HG03066 (cell line): ENCODE data around the gene BLVRA.
A peak's percentile ranks its signal among the peaks of the same experiment; 100 is the strongest.
"Not testable (repeated sequence)": the region's sequence is repeated elsewhere in the genome, so short reads cannot be mapped to it uniquely, and the experiment has no call there.

Experiments used
- ATAC-seq: cut with Tn5 transposase; IDR thresholded peaks from one replicate; pipeline ENCODE4 v1.9.1; 2021; ENCODE audit warnings: low read depth; ENCODE audit not compliant: unreplicated experiment

The BLVRA gene

DNA sequence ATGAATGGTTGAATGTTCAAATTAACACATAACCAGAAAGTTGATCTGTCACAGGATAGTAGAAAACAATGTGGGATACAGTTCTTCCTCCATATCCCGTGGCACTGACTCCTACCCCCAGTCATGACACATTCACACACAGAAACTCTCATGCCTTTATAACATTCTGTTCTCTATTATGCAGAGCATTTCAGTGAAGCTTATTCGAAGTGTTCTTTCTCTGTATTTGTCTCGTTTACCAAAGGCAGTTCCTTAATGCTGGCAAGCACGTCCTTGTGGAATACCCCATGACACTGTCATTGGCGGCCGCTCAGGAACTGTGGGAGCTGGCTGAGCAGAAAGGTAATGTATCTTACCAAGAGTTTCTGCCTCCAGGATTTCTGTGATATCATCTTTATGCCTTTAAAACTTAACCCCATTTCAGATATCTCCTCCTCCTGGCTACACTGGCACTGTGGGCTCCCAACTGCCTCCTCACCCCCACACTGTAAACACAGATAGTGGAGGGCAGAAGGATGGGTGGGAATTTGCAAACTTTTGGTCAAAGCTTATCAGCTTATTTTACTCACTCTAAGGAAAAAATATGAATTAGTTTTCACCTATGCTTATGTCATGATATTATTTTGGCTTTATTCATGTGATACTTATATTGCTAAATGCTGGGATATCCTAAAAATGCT, 34.1 kb downstream of the BLVRA start:
- no peak for ATAC-seq

DNA sequence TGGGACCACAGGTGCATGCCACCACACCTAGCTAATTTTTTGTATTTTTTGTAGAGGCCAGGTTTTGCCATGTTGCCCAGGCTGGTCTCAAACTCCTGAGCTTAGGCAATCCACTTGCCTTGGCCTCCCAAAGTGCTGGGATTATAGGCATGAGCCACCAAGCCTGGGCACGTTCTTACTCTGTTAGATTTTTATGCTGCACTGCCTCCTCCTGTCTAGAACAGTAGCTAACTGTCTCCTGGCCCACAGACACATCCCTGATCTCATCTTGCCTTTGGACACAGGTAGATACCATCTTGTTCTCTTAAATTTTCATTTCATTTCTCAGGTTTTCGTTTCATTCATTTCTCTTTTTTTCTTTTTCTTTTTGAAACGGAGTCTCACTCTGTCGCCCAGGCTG, 41.1 kb downstream of the BLVRA start:
- no peak for ATAC-seq

DNA sequence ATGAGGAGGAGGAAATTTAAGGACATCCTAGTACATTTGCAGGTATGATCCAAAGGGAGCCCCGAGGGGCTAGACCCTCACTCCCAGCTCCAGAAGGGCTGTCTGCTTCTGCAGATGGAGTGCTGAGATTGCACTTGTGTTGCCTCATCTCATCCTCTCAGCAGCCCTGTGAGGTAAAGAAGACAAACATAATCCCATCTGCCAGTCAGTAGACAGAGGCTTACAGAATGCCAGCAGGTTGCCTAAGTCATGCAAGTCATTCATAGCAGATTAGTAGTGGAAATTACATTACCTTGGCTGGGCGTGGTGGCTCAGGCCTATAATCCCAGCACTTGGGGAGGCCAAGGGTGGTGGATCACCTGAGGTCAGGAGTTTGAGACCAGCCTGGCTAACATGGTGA, 45.4 kb downstream of the BLVRA start:
- no peak for ATAC-seq

- ATAC-seq = no peak
These were observed 49.9 kb downstream of the BLVRA start for GRCh38 chr7:43808410-43808809.

DNA sequence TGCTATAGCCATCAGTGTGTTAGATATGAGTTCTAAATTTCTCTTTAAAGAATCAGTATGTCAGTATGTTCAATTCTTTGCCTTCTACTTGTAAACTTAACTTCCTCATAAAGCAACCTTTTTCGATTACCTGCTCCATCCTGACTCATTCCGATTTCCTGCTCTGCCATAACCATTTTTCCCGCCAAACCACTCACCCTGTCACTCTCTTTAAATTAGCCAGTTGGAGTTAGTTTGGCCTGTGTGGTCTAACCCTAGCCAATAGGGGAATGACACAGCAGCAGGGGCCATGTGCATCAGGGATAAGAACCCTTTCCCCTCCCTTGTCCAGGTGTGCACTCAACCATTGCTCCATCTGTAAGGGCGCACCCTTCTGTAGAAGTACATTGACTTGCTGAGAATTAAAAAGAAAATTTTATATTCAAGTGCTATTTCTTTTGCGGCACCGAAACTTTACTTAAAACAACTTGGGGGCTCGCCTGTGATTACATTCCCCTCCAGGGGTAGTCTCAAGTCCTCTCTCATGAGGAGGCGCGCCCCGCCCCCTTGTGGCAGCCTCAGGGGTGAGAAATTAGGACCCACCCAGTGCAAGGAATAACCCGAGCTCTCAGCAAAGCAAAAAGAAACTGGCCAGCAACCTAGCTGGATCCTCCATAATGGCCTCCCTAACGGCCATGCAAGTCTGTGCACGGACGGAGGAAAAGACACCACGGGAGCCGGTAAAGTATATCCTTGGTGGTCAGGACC, 51.9 kb downstream of the BLVRA start:
- ATAC-seq = not testable (repeated sequence)

- ATAC-seq = no peak
These were observed 56.9 kb downstream of the BLVRA start for GRCh38 chr7:43815373-43815772.

DNA sequence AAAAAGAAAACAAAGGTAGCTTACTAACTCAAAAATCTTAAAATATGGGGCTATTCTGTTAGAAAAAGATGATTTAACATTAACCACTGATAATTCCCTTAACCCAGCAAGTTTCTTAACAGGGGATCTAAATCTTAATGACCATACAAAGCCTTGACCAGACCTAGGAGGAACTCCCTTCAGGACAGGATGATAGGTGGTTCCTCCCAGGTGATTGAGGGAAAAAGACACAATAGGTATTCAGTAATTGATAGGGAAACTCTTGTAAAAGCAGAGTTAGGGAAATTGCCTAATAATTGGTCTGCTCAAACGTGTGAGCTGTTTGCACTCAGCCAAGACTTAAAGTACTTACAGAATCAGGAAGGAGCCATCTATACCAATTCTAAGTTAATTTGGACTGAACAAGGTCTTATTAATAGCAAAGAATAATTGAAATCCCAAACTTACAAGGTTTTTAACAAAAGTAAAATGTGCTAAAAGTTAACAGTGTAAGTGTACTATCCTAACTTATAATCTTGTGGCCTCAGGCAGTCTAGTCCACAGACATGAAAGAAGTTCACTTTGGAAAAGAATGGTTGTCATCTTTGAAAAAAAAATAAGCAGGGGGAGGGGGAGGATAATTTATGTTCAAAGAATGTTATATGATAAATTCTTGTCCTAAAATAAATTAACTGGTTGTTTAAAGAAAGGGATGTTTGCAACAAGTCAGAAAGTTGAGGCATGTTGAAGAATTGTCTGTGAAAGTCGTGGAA, 57.7 kb downstream of the BLVRA start:
- ATAC-seq = not testable (repeated sequence)

- ATAC-seq = not testable (repeated sequence)
These were observed 64.9 kb downstream of the BLVRA start for GRCh38 chr7:43823425-43823824.

DNA sequence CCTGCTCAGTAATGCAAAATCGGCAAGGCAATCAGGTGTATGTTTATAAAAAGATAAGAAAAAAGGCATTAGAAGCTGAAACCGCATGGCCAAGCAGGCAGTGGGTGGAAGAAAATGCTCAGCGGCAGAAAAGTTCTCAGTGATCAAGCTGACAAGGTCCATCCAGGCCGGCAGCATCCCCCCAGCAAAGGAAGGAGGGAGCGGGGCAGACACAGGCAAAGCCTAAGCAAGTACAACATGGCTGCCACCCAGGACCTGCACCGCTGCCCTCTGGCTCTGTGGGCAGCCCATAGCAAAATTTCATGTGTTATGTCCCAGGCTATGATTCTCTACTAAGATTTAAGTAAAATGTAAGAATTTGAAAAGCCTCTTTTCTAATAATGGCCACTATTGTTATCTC, 65.5 kb downstream of the BLVRA start:
- no peak for ATAC-seq

- ATAC-seq = not testable (repeated sequence)
These were observed 66.0 kb downstream of the BLVRA start for GRCh38 chr7:43824513-43824912.

- ATAC-seq = no peak
These were observed 66.5 kb downstream of the BLVRA start for GRCh38 chr7:43824963-43825362.

- no peak for ATAC-seq
These were observed 66.9 kb downstream of the BLVRA start for GRCh38 chr7:43825391-43825808.

DNA sequence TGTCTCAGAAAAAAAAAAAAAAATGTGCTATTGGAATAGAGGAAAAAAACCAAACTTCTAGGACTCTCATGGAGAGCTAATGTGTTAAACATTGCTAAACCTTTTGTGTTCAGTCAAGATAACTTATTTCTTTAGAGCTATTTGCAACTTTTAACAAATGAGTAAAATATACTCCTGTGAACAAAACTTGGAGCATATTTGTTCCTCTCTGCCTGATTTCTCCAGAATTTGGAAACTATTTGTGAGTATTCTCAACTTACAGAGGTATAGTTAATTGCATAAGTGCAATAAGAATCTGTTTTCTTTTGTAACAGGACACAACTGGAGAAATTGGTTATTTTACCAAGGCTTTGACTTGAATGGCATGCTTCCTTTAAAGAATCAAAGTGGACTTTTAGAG, 72.4 kb downstream of the BLVRA start:
- not testable (repeated sequence) for ATAC-seq

GRCh38 chr7:43834463-43835251, 76.2 kb downstream of the BLVRA start:
- ATAC-seq = peak; percentile 63

DNA sequence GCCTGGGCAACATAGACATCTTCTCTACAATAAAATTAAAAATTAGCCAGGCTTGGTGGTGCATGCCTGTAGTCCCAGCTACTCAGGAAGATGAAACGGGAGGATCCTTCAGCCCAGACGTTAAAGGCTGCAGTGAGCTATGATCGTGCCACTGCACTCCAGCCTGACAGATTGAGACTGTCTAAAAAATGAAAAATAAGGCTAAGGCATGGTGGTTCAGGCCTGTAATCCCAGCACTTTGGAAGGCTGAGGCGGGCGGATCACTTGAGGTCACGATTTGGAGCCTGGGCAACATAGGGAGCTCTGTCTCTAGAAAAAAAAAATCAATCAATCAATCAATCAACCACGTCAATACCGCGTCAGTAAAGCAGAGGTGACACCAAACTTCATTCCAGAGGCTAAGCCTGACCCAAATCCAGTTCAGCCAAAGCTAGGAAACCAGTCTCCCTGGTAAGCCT, 79.8 kb downstream of the BLVRA start:
- ATAC-seq = no peak

- ATAC-seq = no peak
These were observed 84.8 kb downstream of the BLVRA start for GRCh38 chr7:43843296-43843695.

GRCh38 chr7:43844257-43844656, 85.8 kb downstream of the BLVRA start:
- no peak for ATAC-seq

- no peak for ATAC-seq
These were observed 86.2 kb downstream of the BLVRA start for GRCh38 chr7:43844662-43845061.

GRCh38 chr7:43847496-43847895, 89.0 kb downstream of the BLVRA start:
- ATAC-seq = no peak

DNA sequence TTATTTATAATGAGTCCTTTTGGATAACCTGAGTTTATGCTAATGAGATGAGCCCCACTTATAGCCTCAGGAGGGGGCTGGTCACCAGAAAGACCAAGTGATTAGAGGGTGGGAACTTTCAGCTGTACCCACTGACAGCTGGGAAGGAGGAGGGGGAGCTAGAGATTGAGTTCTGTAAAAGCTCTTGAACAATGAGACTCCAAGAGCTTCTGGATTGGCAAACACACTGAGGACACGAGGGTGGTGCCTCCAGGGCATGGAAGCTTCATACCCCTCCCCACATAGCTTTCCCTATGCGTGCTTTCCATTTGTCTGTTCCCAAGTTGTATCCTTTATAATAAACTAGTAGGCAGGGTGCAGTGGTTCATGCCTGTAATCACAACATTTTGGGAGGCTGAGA, 90.6 kb downstream of the BLVRA start:
- no peak for ATAC-seq
